ENCODE data around the gene PPARD. TPM values are rescaled to one million over a fixed set of nuclear protein-coding genes. Genes with fewer than 3 reads are reported as not detected.

PPARD gene
- total and polyA plus RNA-seq, 2 of the 13 experiments (the other 11 are each of a cell fraction or from before 2014, with no cell fraction given) = 6.1 to 13.3 TPM

- TF ChIP-seq NKX3-1 (CRISPR knock-in tag; IDR thresholded peaks at IDR 0.05) (peak; percentile 92), SMYD3 (CRISPR knock-in tag; IDR thresholded peaks at IDR 0.05) (peak; percentile 99), ZNF24 (IDR thresholded peaks at IDR 0.05) (peak; percentile 69; the same call in 1 of the 2 replicates), IKZF4 (CRISPR knock-in tag; IDR thresholded peaks at IDR 0.05; ENCODE audit: borderline replicate concordance, low read depth, not compliant biosample characterization) (no peak), ZNF331 (CRISPR knock-in tag; IDR thresholded peaks at IDR 0.05) (peak; percentile 95), LRRFIP1 (CRISPR knock-in tag; conservative IDR thresholded peaks at IDR 0.05) (peak; percentile 27; the same call in 1 of the 2 replicates), ARID5B (CRISPR knock-in tag; IDR thresholded peaks at IDR 0.05) (peak; percentile 79), PAXIP1 (CRISPR knock-in tag; conservative IDR thresholded peaks at IDR 0.05) (peak; percentile 71), ZNF44 (CRISPR knock-in tag; IDR thresholded peaks at IDR 0.05) (peak; percentile 74; the same call in 1 of the 2 replicates), ZKSCAN5 (CRISPR knock-in tag; IDR thresholded peaks at IDR 0.05) (no peak), ZFP91 (CRISPR knock-in tag; IDR thresholded peaks at IDR 0.05; ENCODE audit: borderline replicate concordance) (peak; percentile 95; the same call in 1 of the 2 replicates), ZNF530 (CRISPR knock-in tag; IDR thresholded peaks at IDR 0.05; ENCODE audit: low read depth) (peak; percentile 66; the same call in 1 of the 2 replicates), HDAC6 (IDR thresholded peaks at IDR 0.05; ENCODE audit: low read depth, low read length) (0 out of 2 replicates have a peak, but pooled peaks have one; percentile 62), ZNF124 (CRISPR knock-in tag; IDR thresholded peaks at IDR 0.05) (peak; percentile 98), CCDC6 (CRISPR knock-in tag; IDR thresholded peaks at IDR 0.05) (peak; percentile 92; the same call in 1 of the 2 replicates), SMC3 (IDR thresholded peaks at IDR 0.05; ENCODE audit: low read length) (peak; percentile 35; the same call in 1 of the 2 replicates)
These were observed 126.0 kb downstream of the PPARD start, which contains the start of gene RPL10A (continued) for GRCh38 chr6:35468181-35468979.

Data from HepG2 (cell line).